PFSK-1 (cell line): ENCODE results near the gene CHIT1.

Experiments used
- FOXP2 ChIP-seq: optimal IDR thresholded peaks from 2 replicates; pipeline ENCODE3; 2011; ENCODE audit warnings: borderline replicate concordance, control low read depth, inconsistent platforms; ENCODE audit not compliant: insufficient read depth; ENCODE audit errors: extremely low read length, extremely low read depth
- POLR2AphosphoS5 ChIP-seq: IDR thresholded peaks from 2 replicates; pipeline ENCODE4 v1.6.1; 2012; ENCODE audit warnings: low read depth, mild to moderate bottlenecking, control low read depth, low read length, moderate library complexity
- REST ChIP-seq, 2 experiments: IDR thresholded peaks; 2 replicates each; pipeline versions ENCODE4 v1.6.1 to v1.8.0; 2011 to 2012; ENCODE audit warnings: low read depth in 2 of 2, low read length in 2 of 2, control low read depth in 1 of 2, inconsistent platforms in 1 of 2, mild to moderate bottlenecking in 1 of 2, moderate library complexity in 1 of 2; ENCODE audit not compliant: insufficient read depth in 1 of 2
- SIN3A ChIP-seq: IDR thresholded peaks from 2 replicates; pipeline ENCODE4 v1.6.1; 2012; ENCODE audit warnings: mild to moderate bottlenecking, low read length, moderate library complexity, borderline replicate concordance; ENCODE audit not compliant: insufficient read depth
- TAF1 ChIP-seq: IDR thresholded peaks from 2 replicates; pipeline ENCODE4 v1.6.1; 2012; ENCODE audit warnings: low read length, control low read depth, borderline replicate concordance; ENCODE audit not compliant: insufficient read depth

CHIT1 gene

DNA sequence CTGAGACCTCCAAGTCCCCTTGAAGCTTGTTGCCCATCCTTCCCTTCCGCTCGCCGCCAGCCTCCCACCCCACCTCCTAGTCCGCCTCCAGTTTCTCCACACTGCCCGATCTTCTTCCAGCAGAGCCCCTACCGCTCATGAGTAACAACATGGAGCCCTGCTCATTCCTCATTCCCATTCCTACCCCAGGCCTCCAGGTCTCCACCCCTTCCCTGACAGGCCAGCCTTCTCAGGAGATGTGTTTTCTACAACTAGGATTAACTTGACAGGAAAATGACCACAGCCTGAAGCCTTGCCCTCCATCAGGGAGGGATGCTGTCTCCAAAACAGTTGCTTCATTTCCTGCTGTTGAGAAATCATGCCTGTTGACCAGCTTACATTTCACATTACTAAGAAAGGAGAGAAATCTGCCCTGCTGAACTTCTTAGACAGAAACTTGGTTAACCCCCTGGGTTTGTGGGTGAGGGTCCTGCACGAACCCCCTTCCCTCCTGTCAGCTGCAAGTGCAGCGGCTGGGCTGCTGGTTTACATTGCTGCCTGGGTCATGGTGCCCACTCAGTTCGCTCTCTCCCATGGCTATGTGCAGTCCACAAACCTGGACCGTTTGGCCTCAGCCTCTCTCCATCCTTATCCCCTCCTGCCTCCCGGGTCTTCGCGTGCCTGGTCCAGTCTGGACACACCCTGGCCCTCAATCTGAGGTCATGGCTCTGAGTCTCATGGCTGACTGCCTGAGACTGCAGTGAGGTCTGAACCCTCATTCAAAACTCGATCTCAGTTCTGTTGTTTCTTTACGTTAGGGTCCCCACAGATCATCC is 26.8 kb downstream of the CHIT1 start:
- TF ChIP-seq SIN3A (no peak), POLR2AphosphoS5 (no peak), REST (IDR thresholded peaks at IDR 0.05; ENCODE audit: insufficient read depth in 1 of 2, low read depth in 2 of 2, low read length in 2 of 2) (no peak), FOXP2 (no peak), TAF1 (no peak)

GRCh38 chr1:203201516-203202205 is 27.8 kb downstream of the CHIT1 start:
- no peak for TF ChIP-seq REST (IDR thresholded peaks at IDR 0.05; ENCODE audit: insufficient read depth in 1 of 2, low read depth in 2 of 2, low read length in 2 of 2)
- no peak for TF ChIP-seq POLR2AphosphoS5
- TF ChIP-seq TAF1 = no peak
- no peak for TF ChIP-seq FOXP2
- TF ChIP-seq SIN3A = no peak

DNA sequence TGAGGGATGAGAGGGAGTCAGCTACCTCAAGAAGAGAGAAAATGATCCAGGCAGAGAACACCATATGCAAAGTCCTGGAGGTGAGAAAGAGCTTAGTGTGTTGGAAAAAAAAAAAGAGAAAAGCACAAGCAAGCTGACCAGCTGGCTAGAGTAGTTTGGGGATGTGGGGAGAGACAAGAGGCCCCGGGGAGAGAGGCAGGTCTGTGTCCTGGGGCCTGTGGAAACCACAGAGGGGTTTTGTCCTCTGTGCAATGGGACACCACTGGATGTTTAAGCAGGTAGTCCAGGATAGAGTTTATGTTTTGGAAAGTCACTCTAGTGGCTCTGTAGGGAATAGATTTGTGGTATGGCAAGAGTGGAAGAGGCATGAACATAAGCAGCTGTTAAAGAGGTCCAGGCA is 28.6 kb downstream of the CHIT1 start:
- TF ChIP-seq FOXP2 (no peak), TAF1 (no peak), POLR2AphosphoS5 (no peak)

GRCh38 chr1:203199816-203200571 is 29.5 kb downstream of the CHIT1 start:
- no peak for TF ChIP-seq POLR2AphosphoS5
- no peak for TF ChIP-seq SIN3A
- TF ChIP-seq FOXP2 = no peak
- TF ChIP-seq REST (IDR thresholded peaks at IDR 0.05; ENCODE audit: insufficient read depth in 1 of 2, low read depth in 2 of 2, low read length in 2 of 2) = no peak
- no peak for TF ChIP-seq TAF1

DNA sequence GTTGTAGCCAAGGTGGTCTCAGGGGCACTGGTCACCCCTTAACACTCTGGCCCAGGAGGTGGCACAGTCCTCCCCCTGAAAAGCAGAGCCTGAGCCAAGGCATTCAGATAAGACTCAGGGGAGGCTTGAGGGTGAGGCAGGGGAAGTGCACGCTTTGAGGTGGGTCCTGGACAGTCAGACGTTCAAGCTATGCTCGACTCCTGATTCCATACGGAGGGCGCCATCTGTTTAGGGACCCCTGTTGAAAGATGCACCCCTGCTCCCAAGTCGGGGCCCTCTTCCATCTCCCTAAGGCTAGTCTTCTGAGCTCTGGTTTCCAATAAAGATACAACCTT is 30.0 kb downstream of the CHIT1 start:
- TF ChIP-seq REST (IDR thresholded peaks at IDR 0.05; ENCODE audit: insufficient read depth in 1 of 2, low read depth in 2 of 2, low read length in 2 of 2) = no peak
- no peak for TF ChIP-seq TAF1
- no peak for TF ChIP-seq FOXP2
- no peak for TF ChIP-seq POLR2AphosphoS5
- no peak for TF ChIP-seq SIN3A
